Activated CD4-positive, CD25-positive, alpha-beta regulatory T cell treated with anti-CD3 and anti-CD28 coated beads, Interleukin-2, amount 50 U/mL, for 24 hours (primary cell): ENCODE measurements around the gene NQO1.
"Not testable (repeated sequence)": the region's sequence is repeated elsewhere in the genome, so short reads cannot be mapped to it uniquely, and the experiment has no call there.

Experiments
- ATAC-seq, 2 donors: fragments of 150-1000 bp; cut with Tn5 transposase; one replicate each; pipeline ENCODE4 v1.10.0; 2021; ENCODE audit warnings: mild to moderate bottlenecking in 1 of 2, moderate library complexity in 1 of 2

NQO1 gene

GRCh38 chr16:69741951-69742904 is 15.9 kb upstream of the NQO1 start:
- ATAC-seq: no peak

- no peak for ATAC-seq
These were observed 15.2 kb upstream of the NQO1 start for GRCh38 chr16:69741519-69741918.

GRCh38 chr16:69732101-69732500 is 5.7 kb upstream of the NQO1 start:
- no peak for ATAC-seq

DNA sequence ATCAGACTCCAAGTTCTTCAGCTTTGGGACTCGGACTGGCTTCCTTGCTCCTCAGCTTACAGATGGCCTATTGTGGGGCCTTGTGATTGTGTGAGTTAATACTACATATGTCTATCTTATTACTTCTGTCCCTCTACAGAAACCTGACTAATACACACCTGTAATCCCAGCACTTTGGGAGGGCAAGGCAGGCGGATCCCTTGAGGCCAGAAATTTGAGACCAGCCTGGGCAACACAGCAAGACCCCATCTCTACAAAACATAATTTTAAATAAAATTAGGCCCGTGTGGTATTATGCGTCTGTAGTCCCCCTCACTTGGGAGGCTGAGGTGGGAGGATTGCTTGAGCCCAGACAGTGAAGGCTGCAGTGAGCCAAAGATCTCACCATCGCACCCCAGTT is 4.9 kb upstream of the NQO1 start:
- not testable (repeated sequence) for ATAC-seq

DNA sequence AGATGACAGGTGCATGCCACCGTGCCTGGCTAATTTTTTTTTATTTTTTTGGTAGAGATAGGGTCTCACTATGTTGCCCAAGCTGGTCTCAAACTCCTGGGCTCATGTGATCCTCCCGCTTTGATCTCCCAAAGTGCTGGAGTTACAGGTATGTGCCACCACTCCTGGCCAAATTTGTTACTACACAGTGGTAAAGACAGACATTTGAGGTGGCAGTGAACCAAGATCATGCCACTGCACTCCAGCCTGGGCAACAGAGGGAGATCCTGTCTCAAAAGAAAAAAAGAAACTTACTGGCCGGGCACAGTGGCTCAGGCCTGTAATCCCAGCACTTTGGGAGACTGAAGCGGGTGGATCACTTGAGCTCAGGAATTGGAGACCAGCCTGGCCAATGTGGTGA is 2.7 kb upstream of the NQO1 start:
- ATAC-seq: not testable (repeated sequence)

GRCh38 chr16:69727916-69728270 is 1.5 kb upstream of the NQO1 start:
- no peak for ATAC-seq

- ATAC-seq: no peak
These were observed 664 bp downstream of the NQO1 start for GRCh38 chr16:69725480-69726312.

DNA sequence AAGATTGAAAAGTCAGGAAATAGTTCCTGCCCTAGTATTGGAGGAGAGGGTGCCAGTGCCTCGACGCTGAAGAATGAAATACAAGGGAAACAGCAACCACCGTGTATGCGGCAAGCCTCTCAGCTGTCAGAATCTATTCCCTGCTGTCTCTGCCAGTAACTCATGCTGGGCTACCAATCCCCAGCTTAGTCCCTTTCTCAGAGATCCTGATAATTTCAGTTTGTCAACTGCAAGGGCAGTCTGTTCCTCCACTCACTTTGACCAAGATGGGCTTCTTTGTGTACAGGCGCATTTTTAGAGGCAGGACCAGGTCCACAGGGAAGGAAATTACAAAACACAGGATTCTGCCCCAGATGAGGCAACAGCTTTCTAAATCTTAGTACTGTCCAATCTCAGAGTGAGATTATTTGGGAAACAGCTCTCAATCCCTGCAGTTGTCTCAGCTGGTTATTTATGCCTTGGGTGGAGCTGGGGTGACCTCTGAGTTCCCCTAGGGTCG is 1.3 kb downstream of the NQO1 start:
- ATAC-seq: no peak

DNA sequence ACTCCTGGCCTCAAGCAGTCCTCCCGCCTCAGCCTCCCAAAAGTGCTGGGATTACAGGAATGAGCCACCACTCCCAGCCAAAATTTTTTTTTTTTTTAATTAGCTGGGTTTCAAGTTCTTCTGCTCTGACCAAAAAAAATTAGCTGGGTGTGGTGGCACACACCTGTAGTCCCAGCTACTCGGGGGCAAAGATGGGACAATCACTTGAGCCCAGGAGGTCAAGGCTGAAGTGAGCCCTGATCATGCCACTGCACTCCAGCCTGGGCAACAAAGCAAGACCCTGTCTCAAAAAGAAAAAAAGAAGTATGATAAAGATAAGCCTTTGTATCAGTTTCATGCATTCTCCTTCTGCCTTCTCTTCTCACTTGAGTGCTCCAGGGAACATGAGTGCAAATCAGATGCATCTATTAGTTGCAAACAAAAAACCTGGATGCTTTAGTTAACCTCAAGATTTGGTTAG is 1.9 kb downstream of the NQO1 start:
- no peak for ATAC-seq

DNA sequence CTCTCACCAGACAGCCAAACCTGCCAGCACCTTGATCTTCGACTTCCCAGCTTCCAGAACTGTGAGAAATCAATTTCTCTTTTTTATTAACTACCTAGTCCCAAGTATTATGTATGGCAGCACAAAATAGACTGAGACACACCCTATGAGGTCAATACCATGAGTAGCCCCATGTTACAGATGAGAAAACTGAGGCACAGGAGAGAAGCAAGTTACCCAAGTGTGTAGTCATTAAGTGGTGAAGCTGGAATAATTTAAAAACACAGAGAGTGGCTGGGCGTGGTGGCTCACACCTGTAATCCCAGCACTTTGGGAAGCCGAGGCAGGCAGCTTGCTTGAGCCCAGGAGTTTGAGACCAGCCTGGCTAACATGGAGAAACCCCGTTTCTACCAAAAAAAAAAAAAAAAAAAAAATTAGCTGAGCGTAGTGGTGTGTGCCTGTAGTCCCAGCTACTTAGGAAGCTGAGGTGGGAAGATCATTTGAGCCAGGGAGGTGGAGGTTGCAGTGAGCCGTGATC is 4.9 kb downstream of the NQO1 start:
- ATAC-seq: no peak

DNA sequence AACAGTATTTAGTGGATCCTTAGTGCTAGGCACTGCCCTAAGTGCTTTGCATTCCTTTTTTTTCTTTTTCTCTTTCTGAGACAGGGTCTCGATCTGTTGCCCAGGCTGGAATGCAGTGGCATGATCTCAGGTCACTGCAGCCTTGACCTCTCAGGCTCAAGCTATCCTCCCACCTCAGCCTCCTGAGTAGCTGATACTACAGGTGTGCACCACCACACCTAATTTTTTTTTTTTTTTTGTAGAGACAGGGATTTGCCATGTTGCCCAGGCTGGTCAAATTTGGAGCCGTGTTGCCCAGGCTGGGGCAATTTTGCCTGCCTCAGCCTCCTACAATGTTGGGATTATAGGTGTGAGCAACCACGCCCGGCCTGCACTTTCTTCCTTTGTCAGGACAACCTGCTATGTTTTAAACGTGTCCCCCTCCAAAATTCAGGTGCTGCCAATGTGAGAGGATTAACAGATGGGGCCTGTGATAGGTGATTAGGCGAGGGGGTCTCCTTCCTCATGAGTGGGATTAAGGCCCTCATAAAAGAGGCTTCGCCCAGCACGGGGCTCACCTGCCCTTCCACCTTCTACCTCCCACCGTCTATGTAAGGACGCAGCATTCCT is 5.4 kb downstream of the NQO1 start:
- no peak for ATAC-seq

DNA sequence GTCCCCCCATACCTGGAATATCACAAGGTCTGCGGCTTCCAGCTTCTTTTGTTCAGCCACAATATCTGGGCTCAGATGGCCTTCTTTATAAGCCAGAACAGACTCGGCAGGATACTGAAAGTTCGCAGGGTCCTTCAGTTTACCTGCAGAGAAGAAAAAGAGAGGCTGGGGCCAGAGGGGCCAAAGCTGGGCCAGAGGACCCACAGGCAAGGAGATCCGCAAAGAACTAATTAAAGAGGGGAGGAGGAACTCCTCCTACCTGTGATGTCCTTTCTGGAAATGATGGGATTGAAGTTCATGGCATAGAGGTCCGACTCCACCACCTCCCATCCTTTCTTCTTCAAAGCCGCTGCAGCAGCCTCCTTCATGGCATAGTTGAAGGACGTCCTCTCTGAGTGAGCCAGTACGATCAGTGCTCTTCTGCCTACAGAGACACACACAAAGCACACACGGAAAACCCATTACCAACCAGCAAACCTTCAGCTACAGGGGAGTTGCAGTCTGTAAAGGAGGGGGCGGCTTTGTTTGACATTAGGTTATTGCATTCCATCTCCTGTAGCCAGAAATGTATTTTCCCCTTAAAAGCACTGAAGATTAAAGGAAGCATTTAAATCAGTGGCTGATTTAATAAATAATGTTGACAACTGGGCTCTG is 8.1 kb downstream of the NQO1 start:
- no peak for ATAC-seq

- no peak for ATAC-seq
These were observed 9.3 kb downstream of the NQO1 start for GRCh38 chr16:69717066-69717465.

DNA sequence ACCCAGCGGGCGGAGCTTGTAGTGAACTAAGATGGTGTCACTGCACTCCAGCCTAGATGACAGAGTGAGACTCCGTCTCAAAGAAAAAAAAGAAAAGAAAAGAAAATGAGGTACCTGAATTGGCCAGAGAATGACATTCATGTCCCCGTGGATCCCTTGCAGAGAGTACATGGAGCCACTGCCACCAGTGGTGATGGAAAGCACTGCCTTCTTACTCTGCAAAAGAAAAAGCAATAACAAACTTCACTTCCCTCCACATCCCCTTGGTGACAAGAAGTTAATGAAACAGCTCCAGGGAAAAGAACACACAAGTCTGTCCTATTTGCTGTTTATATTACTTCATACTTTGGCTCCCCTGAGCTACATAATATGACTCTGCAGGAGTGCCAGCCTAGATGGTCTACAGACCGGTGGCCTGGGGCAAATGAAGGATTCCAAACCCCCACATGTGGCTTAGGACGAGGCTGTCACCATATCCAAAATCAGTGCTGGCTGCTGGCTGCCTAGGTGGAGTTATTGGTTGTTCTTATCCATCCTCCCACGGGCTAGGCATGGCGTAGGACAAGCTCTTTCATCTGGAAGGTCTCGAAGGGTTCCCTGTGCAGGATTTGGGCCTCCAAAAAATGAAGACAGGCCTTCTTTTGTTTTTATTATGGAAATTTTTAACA is 13.3 kb downstream of the NQO1 start:
- ATAC-seq: no peak

- ATAC-seq: no peak
These were observed 14.1 kb downstream of the NQO1 start for GRCh38 chr16:69712277-69712676.

GRCh38 chr16:69711115-69711740 is 15.1 kb downstream of the NQO1 start:
- ATAC-seq: peak in 1 of 2 donors; percentile 24

DNA sequence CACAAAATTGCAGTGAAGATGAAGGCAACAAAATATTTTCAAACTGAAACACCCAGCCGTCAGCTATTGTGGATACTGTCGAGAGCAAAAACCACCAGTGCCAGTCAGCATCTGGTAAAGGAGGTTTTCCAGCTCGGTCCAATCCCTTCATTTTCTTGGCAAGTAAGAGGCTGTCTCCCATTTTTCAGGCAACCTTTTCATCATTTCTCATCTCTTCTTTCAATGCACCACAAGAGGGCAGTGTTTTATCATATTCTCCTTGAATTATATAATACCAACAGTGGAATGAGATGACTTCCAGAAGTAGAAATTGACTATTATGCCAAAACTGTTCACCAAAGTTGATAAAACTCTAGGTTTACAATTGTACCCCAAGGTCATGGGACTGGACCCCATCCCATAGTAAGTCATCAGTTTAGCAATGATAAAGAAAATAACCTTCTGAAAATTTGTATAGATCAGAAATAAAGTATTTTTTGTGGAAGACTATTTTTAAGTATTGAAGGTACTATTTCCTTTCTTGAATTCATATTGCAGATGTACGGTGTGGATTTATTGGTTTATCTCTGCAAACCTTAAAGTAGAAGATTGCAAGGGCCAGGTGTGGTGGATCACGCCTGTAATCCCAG is 16.8 kb downstream of the NQO1 start:
- ATAC-seq: no peak

DNA sequence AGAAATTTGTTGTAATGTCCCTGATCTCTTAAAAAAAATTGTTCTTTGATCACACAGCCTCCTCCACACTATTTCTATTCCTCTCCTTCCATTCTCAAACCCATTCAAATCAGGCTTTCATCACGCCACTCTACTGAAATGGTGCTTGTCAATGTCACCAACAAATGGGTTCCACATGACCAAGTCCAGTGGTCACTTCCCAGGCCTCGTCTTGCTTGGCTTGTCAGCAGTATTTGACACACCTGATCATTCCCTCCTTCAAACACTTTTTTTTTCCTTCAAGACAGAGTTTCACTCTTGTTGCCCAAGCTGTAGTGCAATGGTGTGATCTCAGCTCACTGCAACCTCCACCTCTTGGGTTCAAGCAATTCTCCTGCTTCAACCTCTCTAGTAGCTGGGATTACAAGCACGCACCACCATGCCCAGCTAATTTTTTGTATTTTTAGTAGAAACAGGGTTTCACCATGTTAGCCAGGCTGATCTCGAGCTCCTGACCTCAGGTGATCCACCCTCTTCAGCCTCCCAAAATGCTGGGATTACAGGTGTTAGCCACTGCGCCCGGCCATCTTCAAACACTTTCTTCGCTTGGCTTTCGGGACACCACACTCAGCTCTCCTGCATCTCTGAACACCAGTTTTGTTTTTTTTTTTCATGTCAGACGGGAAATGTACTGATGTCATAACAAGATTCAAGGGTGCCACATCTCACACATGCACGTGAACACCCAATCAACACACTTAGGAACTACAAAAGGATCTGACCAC is 18.3 kb downstream of the NQO1 start:
- no peak for ATAC-seq

- ATAC-seq: no peak
These were observed 19.4 kb downstream of the NQO1 start for GRCh38 chr16:69706975-69707340.
